H9 (cell line): ENCODE data around the gene TCF15. TPM values are rescaled to one million over a fixed set of nuclear protein-coding genes. Genes with fewer than 3 reads are reported as not detected.

Experiments
- DNase-seq: peaks from one replicate; pipeline ENCODE4 v3.0.0-alpha.2; 2017
- H2AFZ ChIP-seq: one replicate; pipeline ENCODE4 v1.6.1; 2013; ENCODE audit warnings: mild to moderate bottlenecking, low read length, control low read depth, moderate library complexity
- H2AK5ac ChIP-seq: 2 replicates; pipeline ENCODE4 v1.6.1; 2013; ENCODE audit warnings: low read length, control low read depth, mixed read lengths; ENCODE audit not compliant: insufficient read length
- H2BK120ac ChIP-seq: one replicate; pipeline ENCODE4 v1.6.1; 2013; ENCODE audit warnings: low read depth, mild to moderate bottlenecking, low read length, control low read depth, inconsistent platforms; ENCODE audit not compliant: poor library complexity, severe bottlenecking
- H2BK12ac ChIP-seq: 2 replicates; pipeline ENCODE4 v1.6.1; 2013; ENCODE audit warnings: low read length, control low read depth, mixed read lengths, low read depth; ENCODE audit not compliant: insufficient read length
- H2BK15ac ChIP-seq: 2 replicates; pipeline ENCODE4 v1.6.1; 2013; ENCODE audit warnings: low read depth, low read length, control low read depth
- H2BK20ac ChIP-seq: one replicate; pipeline ENCODE4 v1.6.1; 2013; ENCODE audit warnings: low read depth, mild to moderate bottlenecking, low read length, control low read depth, inconsistent platforms; ENCODE audit not compliant: poor library complexity, severe bottlenecking
- H2BK5ac ChIP-seq: 2 replicates; pipeline ENCODE4 v1.6.1; 2013; ENCODE audit warnings: low read length, control low read depth, mixed read lengths; ENCODE audit not compliant: insufficient read length
- H3K14ac ChIP-seq: 2 replicates; pipeline ENCODE4 v1.6.1; 2013; ENCODE audit warnings: low read length, control low read depth; ENCODE audit not compliant: insufficient read depth
- H3K18ac ChIP-seq: 2 replicates; pipeline ENCODE4 v1.6.1; 2013; ENCODE audit warnings: low read depth, mild to moderate bottlenecking, mixed read lengths, low read length, control low read depth; ENCODE audit not compliant: insufficient read length
- H3K23ac ChIP-seq: 2 replicates; pipeline ENCODE4 v1.6.1; 2013; ENCODE audit warnings: low read length, control low read depth, mixed read lengths, low read depth; ENCODE audit not compliant: insufficient read length
- H3K23me2 ChIP-seq: 2 replicates; pipeline ENCODE4 v1.6.1; 2013; ENCODE audit warnings: low read depth, mild to moderate bottlenecking, mixed read lengths, low read length, control low read depth; ENCODE audit not compliant: insufficient read length, poor library complexity, severe bottlenecking
- H3K27ac ChIP-seq: 2 replicates; pipeline ENCODE4 v1.5.1; 2013; ENCODE audit warnings: low read length, control low read depth, mixed read lengths, low read depth; ENCODE audit not compliant: insufficient read length
- H3K27me3 ChIP-seq: 2 replicates; pipeline ENCODE4 v1.6.1; 2013; ENCODE audit warnings: low read length, control low read depth, inconsistent platforms; ENCODE audit not compliant: insufficient read depth
- H3K4ac ChIP-seq: 2 replicates; pipeline ENCODE4 v1.6.1; 2013; ENCODE audit warnings: low read depth, mild to moderate bottlenecking, control low read depth, inconsistent platforms, low read length, moderate library complexity
- H3K4me1 ChIP-seq: 2 replicates; pipeline ENCODE4 v1.6.1; 2013; ENCODE audit warnings: low read length, control low read depth, inconsistent platforms; ENCODE audit not compliant: insufficient read depth
- H3K4me2 ChIP-seq: 2 replicates; pipeline ENCODE4 v1.6.1; 2013; ENCODE audit warnings: low read length, control low read depth, mixed read lengths; ENCODE audit not compliant: insufficient read length, insufficient read depth
- H3K56ac ChIP-seq: 2 replicates; pipeline ENCODE4 v1.6.1; 2013; ENCODE audit warnings: low read depth, mild to moderate bottlenecking, mixed read lengths, low read length, control low read depth; ENCODE audit not compliant: insufficient read length
- H3K79me1 ChIP-seq: 2 replicates; pipeline ENCODE4 v1.6.1; 2013; ENCODE audit warnings: low read depth, mild to moderate bottlenecking, moderate library complexity, low read length, control low read depth, inconsistent platforms; ENCODE audit not compliant: insufficient read depth, poor library complexity, severe bottlenecking
- H3K79me2 ChIP-seq: 2 replicates; pipeline ENCODE4 v1.6.1; 2013; ENCODE audit warnings: low read length, control low read depth, inconsistent platforms; ENCODE audit not compliant: insufficient read depth
- H3K9ac ChIP-seq: 2 replicates; pipeline ENCODE4 v1.6.1; 2013; ENCODE audit warnings: low read length, control low read depth, mixed read lengths; ENCODE audit not compliant: insufficient read length; ENCODE audit errors: extremely low read depth
- H3K9me3 ChIP-seq: one replicate; pipeline ENCODE4 v1.6.1; 2013; ENCODE audit warnings: low read depth, low read length, inconsistent platforms; ENCODE audit not compliant: control insufficient read depth
- H3T11ph ChIP-seq: one replicate; pipeline ENCODE4 v1.6.1; 2013; ENCODE audit warnings: mild to moderate bottlenecking, low read length, control low read depth, inconsistent platforms
- H4K20me1 ChIP-seq: one replicate; pipeline ENCODE4 v1.6.1; 2013; ENCODE audit not compliant: control insufficient read depth, insufficient read length, insufficient read depth
- H4K5ac ChIP-seq: 2 replicates; pipeline ENCODE4 v1.6.1; 2013; ENCODE audit warnings: low read depth, mild to moderate bottlenecking, mixed read lengths, low read length, control low read depth; ENCODE audit not compliant: insufficient read length
- H4K8ac ChIP-seq: replicated peaks from 2 replicates; pipeline ENCODE4 v1.6.1; 2013; ENCODE audit warnings: low read length, control low read depth, mixed read lengths, low read depth; ENCODE audit not compliant: insufficient read length
- H4K91ac ChIP-seq: 2 replicates; pipeline ENCODE4 v1.6.1; 2013; ENCODE audit warnings: low read depth, mild to moderate bottlenecking, moderate library complexity, mixed read lengths, low read length, control low read depth; ENCODE audit not compliant: insufficient read length
- H3K27ac Mint-ChIP-seq, 3 experiments: 2 replicates in 2 of 3; 3 replicates in 1 of 3; pipeline ENCODE4 v1.8.0; 2020 to 2021; ENCODE audit warnings: mixed read lengths in 3 of 3, mild to moderate bottlenecking in 1 of 3, moderate library complexity in 1 of 3
- H3K27me3 Mint-ChIP-seq: 2 replicates; pipeline ENCODE4 v1.8.0; 2021; ENCODE audit warnings: low read depth, mild to moderate bottlenecking, moderate library complexity, mixed read lengths
- H3K36me3 Mint-ChIP-seq, 3 experiments: 2 replicates in 2 of 3; 3 replicates in 1 of 3; pipeline ENCODE4 v1.8.0; 2020 to 2021; ENCODE audit warnings: low read depth in 3 of 3, mixed read lengths in 3 of 3; ENCODE audit not compliant: insufficient read depth in 1 of 3
- H3K4me1 Mint-ChIP-seq, 2 experiments: 2 replicates each; pipeline ENCODE4 v1.8.0; 2020; ENCODE audit warnings: mixed read lengths in 2 of 2
- H3K4me3 Mint-ChIP-seq, 2 experiments: 2 replicates in 1 of 2; 3 replicates in 1 of 2; pipeline ENCODE4 v1.8.0; 2020 to 2021; ENCODE audit warnings: mild to moderate bottlenecking in 2 of 2, mixed read lengths in 2 of 2, moderate library complexity in 1 of 2
- H3K9me3 Mint-ChIP-seq, 2 experiments: 2 replicates in 1 of 2; 3 replicates in 1 of 2; pipeline ENCODE4 v1.8.0; 2020; ENCODE audit warnings: mild to moderate bottlenecking in 2 of 2, mixed read lengths in 2 of 2, moderate library complexity in 1 of 2
- CTCF ChIP-seq: fragments of 200-600 bp; sonication (generic); conservative IDR thresholded peaks from 3 replicates; pipeline ENCODE4 v1.8.0; 2021; ENCODE audit warnings: antibody characterized with exemption, mild to moderate bottlenecking
- WGBS: extraction: QIAGEN DNeasy Blood & Tissue Kit; methylation state at CpG from one replicate; pipeline ENCODE4 v1.1.7; 2013; ENCODE audit warnings: missing lambda C conversion rate, low lambda C conversion rate, mixed read lengths; ENCODE audit not compliant: insufficient read length; ENCODE audit errors: extremely low coverage; 5-methylcytosine and 5-hydroxymethylcytosine counted together
- total RNA-seq: library from RNA; stranded (reverse); gene quantifications from 2 replicates; pipeline ENCODE4 v1.2.1, GENCODE V29; 2021

TCF15 gene
- total RNA-seq, 1 experiment from 2014 or later, result 2.0 TPM

- Histone ChIP-seq H3K27me3 (no peaks in the 10 kb centered on the region), H4K5ac (no peak overlapping the region), H4K8ac (no peak overlapping the region), H3K79me1 (no peaks in the 10 kb centered on the region), H3K4me1 (no peaks in the 10 kb centered on the region), H2BK120ac (no peak overlapping the region), H2BK12ac (no peak overlapping the region), H3K23me2 (no peaks in the 10 kb centered on the region), H2BK15ac (no peak overlapping the region), H2BK5ac (no peak overlapping the region), H3K4ac (no peak overlapping the region), H3K18ac (no peak overlapping the region), H3K27ac (no peak overlapping the region), H4K91ac (no peak overlapping the region), H2AFZ (no peak overlapping the region), H3K4me2 (no peak overlapping the region), H3K79me2 (no peaks in the 10 kb centered on the region), H2BK20ac (no peak overlapping the region), H3K23ac (no peak overlapping the region), H3K56ac (no peak overlapping the region), H3K9ac (no peak overlapping the region), H3T11ph (no peak overlapping the region), H3K14ac (no peak overlapping the region), H4K20me1 (peaks cover 3% of the 10 kb centered on the region), H3K9me3 (no peaks in the 10 kb centered on the region), H2AK5ac (no peak overlapping the region)
- peaks cover 12% of the 10 kb centered on the region for H3K27me3 Mint-ChIP-seq
- H3K36me3 Mint-ChIP-seq, result no peaks in the 10 kb centered on the region
- TF ChIP-seq CTCF, result no peak
- H3K27ac Mint-ChIP-seq, result no peak overlapping the region
- DNase-seq, result no peak
- H3K4me3 Mint-ChIP-seq, result no peak overlapping the region
- no peaks in the 10 kb centered on the region; a peak in 1 of 5 replicates for H3K9me3 Mint-ChIP-seq
- peaks cover 8 to 11% of the 10 kb centered on the region in 2 experiments for H3K4me1 Mint-ChIP-seq
- no CpG with 5 or more reads among the region's 3 CpGs for WGBS
Measured at GRCh38 chr20:558117-558516, 52.0 kb downstream of the TCF15 start.
